Smooth muscle cell (in vitro differentiated cells): ENCODE results near the gene MEP1A. TPM values are rescaled to one million over a fixed set of nuclear protein-coding genes. Genes with fewer than 3 reads are reported as not detected.

Experiments used
- DNase-seq: peaks from one replicate; lab custom pipeline; 2025; ENCODE audit not compliant: unreplicated experiment; lab: John Stamatoyannopoulos, UW
- H2AFZ ChIP-seq: fragments of 200-600 bp; sonication (generic); 2 replicates; pipeline ENCODE4 v1.6.0; 2016; ENCODE audit warnings: antibody characterized with exemption, low read depth, mild to moderate bottlenecking
- H3F3A ChIP-seq: fragments of 200-600 bp; sonication (generic); 2 replicates; pipeline ENCODE4 v1.6.0; 2017; ENCODE audit warnings: antibody characterized with exemption, low read depth
- H3K27ac ChIP-seq: fragments of 200-600 bp; sonication (generic); 2 replicates; pipeline ENCODE4 v1.5.1; 2016; ENCODE audit warnings: low read depth, mild to moderate bottlenecking
- H3K27me3 ChIP-seq: fragments of 200-600 bp; sonication (generic); 2 replicates; pipeline ENCODE4 v1.6.1; 2016; ENCODE audit warnings: low read depth, mild to moderate bottlenecking
- H3K36me3 ChIP-seq: fragments of 200-600 bp; sonication (generic); 2 replicates; pipeline ENCODE4 v1.5.1; 2016; ENCODE audit warnings: low read depth
- H3K4me1 ChIP-seq: fragments of 200-600 bp; sonication (generic); 2 replicates; pipeline ENCODE4 v1.5.1; 2016; ENCODE audit warnings: low read depth
- H3K4me2 ChIP-seq: fragments of 200-600 bp; sonication (generic); 2 replicates; pipeline ENCODE4 v1.6.0; 2016; ENCODE audit warnings: mild to moderate bottlenecking
- H3K4me3 ChIP-seq: fragments of 200-600 bp; sonication (generic); 2 replicates; pipeline ENCODE4 v1.5.1; 2016; ENCODE audit warnings: mild to moderate bottlenecking
- H3K79me2 ChIP-seq: fragments of 200-600 bp; sonication (generic); 2 replicates; pipeline ENCODE4 v1.6.0; 2016; ENCODE audit warnings: low read depth, mild to moderate bottlenecking
- H3K9ac ChIP-seq: fragments of 200-600 bp; sonication (generic); 2 replicates; pipeline ENCODE4 v1.6.0; 2016; ENCODE audit warnings: low read depth
- H3K9me3 ChIP-seq: fragments of 200-600 bp; sonication (generic); replicated peaks from 2 replicates; pipeline ENCODE4 v1.5.1; 2016; ENCODE audit warnings: low read depth
- H4K20me1 ChIP-seq: fragments of 200-600 bp; sonication (generic); 2 replicates; pipeline ENCODE4 v1.6.0; 2016; ENCODE audit warnings: low read depth
- CTCF ChIP-seq: fragments of 200-600 bp; sonication (generic); IDR thresholded peaks from 2 replicates; pipeline ENCODE4 v1.5.1; 2017; ENCODE audit warnings: borderline replicate concordance, mild to moderate bottlenecking, antibody characterized with exemption; ENCODE audit not compliant: insufficient read depth, poor library complexity, severe bottlenecking
- WGBS: methylation state at CpG from one replicate; pipeline ENCODE4 v1.1.7; 2016; ENCODE audit warnings: low lambda C conversion rate; 5-methylcytosine and 5-hydroxymethylcytosine counted together
- polyA plus RNA-seq: library from polyadenylated mRNA; unstranded; fragments of >200 nt; fragmentation: Nextera tagmentation; extraction: Ambion mirVana; gene quantifications from 2 replicates; pipeline ENCODE4 v1.2.1, GENCODE V29; 2016
- total RNA-seq: library from RNA; depleted of rRNA; stranded (reverse); fragments of >200 nt; gene quantifications from 2 replicates; pipeline ENCODE4 v1.2.3, GENCODE V29; 2014

The MEP1A gene
- total and polyA plus RNA-seq, 2 experiments from 2014 or later: not detected

DNA sequence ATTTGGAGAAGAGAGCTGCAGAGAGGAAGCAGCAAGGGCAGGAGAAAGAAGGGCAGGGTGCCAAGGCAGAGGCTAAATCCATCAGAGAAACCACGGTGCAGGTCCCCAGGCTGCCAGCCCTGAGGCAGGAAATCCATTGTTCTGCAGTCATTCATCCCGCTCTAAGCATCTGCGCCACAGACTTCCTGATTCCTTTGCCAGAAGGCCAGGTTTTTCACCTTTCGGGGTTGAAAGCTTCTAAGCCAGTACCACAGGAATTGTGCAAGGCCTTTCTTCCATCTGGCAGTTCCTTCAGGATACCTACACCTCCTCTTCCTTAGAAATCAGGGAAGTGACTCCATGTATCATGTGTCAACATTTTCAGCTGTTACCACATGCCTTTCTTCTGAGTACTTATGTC lies 82.9 kb downstream of the MEP1A start:
- no peak overlapping the region for H2AFZ ChIP-seq
- no peak for DNase-seq
- no peaks in the 10 kb centered on the region for H3K4me1 ChIP-seq
- H3K9me3 ChIP-seq: no peaks in the 10 kb centered on the region
- no peak overlapping the region for H3K4me3 ChIP-seq
- H3K79me2 ChIP-seq: no peaks in the 10 kb centered on the region
- no peak overlapping the region for H3K27ac ChIP-seq
- H3K36me3 ChIP-seq: no peaks in the 10 kb centered on the region
- H3F3A ChIP-seq: no peaks in the 10 kb centered on the region
- TF ChIP-seq CTCF: no peak
- no peak overlapping the region for H3K9ac ChIP-seq
- 48% methylated on average over 4 of the region's 4 CpGs for WGBS
- no peak overlapping the region for H3K4me2 ChIP-seq
- H4K20me1 ChIP-seq: no peaks in the 10 kb centered on the region
- no peaks in the 10 kb centered on the region for H3K27me3 ChIP-seq

DNA sequence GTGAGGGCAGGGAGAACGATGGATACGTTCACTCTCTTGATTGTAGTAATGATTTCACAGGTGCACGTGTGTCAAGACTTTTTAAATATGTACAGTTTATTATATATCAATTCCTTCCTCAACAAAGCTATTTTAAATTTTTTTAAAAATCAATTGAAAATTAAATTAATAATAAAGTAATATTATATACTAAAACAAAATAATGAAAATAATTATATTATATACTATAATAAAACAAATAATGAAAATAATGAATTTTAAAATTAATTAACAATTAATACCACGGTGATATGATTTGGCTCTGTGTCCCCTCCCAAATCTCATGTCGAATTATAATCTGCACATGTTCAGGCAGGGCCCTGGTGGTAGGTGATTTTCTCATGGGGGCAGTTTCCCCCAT lies 85.8 kb downstream of the MEP1A start:
- H3K79me2 ChIP-seq: no peaks in the 10 kb centered on the region
- H3K9ac ChIP-seq: no peak overlapping the region
- H3K27ac ChIP-seq: no peak overlapping the region
- TF ChIP-seq CTCF: no peak
- no peaks in the 10 kb centered on the region for H3K27me3 ChIP-seq
- no peak overlapping the region for H2AFZ ChIP-seq
- H3K4me2 ChIP-seq: no peak overlapping the region
- H3F3A ChIP-seq: no peaks in the 10 kb centered on the region
- H4K20me1 ChIP-seq: no peaks in the 10 kb centered on the region
- no peak overlapping the region for H3K4me3 ChIP-seq
- H3K4me1 ChIP-seq: no peaks in the 10 kb centered on the region
- 93% methylated on average over 5 of the region's 5 CpGs for WGBS
- DNase-seq: no peak
- H3K36me3 ChIP-seq: no peaks in the 10 kb centered on the region
- no peaks in the 10 kb centered on the region for H3K9me3 ChIP-seq

- 92% methylated on average over 2 of the region's 2 CpGs for WGBS
- Histone ChIP-seq H3K4me1 (no peaks in the 10 kb centered on the region), H3K36me3 (no peaks in the 10 kb centered on the region), H3K9ac (no peak overlapping the region), H3F3A (no peaks in the 10 kb centered on the region), H4K20me1 (no peaks in the 10 kb centered on the region), H3K27me3 (no peaks in the 10 kb centered on the region), H3K27ac (no peak overlapping the region), H3K4me3 (no peak overlapping the region), H3K9me3 (no peaks in the 10 kb centered on the region), H2AFZ (no peak overlapping the region), H3K4me2 (no peak overlapping the region), H3K79me2 (no peaks in the 10 kb centered on the region)
- no peak for DNase-seq
- TF ChIP-seq CTCF: no peak
Observed at GRCh38 chr6:46882645-46883044, 89.5 kb downstream of the MEP1A start.

GRCh38 chr6:46888031-46888430 lies 94.8 kb downstream of the MEP1A start:
- Histone ChIP-seq H3K4me2 (peak overlapping the region; percentile 27), H3K4me1 (no peaks in the 10 kb centered on the region)
- TF ChIP-seq CTCF: no peak

More at GRCh38 chr6:46888031-46888430, 94.8 kb downstream of the MEP1A start:
- no peaks in the 10 kb centered on the region for H3K79me2 ChIP-seq
- H3K9ac ChIP-seq: peak overlapping the region; percentile 34
- 15% methylated on average over 3 of the region's 3 CpGs for WGBS
- no peaks in the 10 kb centered on the region for H4K20me1 ChIP-seq
- no peak for DNase-seq
- H3K9me3 ChIP-seq: no peaks in the 10 kb centered on the region
- H3K27me3 ChIP-seq: no peaks in the 10 kb centered on the region
- H3K4me3 ChIP-seq: no peak overlapping the region
- H3F3A ChIP-seq: no peaks in the 10 kb centered on the region
- no peaks in the 10 kb centered on the region for H3K36me3 ChIP-seq
- peak overlapping the region; percentile 89 for H3K27ac ChIP-seq
- H2AFZ ChIP-seq: no peak overlapping the region
